ENCODE results near the gene PLEKHO1. TPM values are rescaled to one million over a fixed set of nuclear protein-coding genes. Genes with fewer than 3 reads are reported as not detected.

The PLEKHO1 gene, protein sequence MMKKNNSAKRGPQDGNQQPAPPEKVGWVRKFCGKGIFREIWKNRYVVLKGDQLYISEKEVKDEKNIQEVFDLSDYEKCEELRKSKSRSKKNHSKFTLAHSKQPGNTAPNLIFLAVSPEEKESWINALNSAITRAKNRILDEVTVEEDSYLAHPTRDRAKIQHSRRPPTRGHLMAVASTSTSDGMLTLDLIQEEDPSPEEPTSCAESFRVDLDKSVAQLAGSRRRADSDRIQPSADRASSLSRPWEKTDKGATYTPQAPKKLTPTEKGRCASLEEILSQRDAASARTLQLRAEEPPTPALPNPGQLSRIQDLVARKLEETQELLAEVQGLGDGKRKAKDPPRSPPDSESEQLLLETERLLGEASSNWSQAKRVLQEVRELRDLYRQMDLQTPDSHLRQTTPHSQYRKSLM
- polyA plus RNA-seq: 10 to 100 TPM; 25.1 to 36.7 TPM

- H3K4me1 ChIP-seq (ENCODE audit: control insufficient read depth in 2 of 2, insufficient read depth in 2 of 2, low read length in 1 of 2): peaks cover 0 to 2% of the 10 kb centered on the region in 2 donors
- peaks cover 0 to 4% of the 10 kb centered on the region in 2 donors for H3K36me3 ChIP-seq (ENCODE audit: control insufficient read depth in 2 of 2, insufficient read depth in 2 of 2, low read length in 1 of 2)
- 1% methylated on average over 68 to 89 of the region's 89 CpGs for WGBS, 2 donors
- H3K27ac ChIP-seq (ENCODE audit: low read depth in 2 of 2, low read length in 1 of 2): peak within 1 kb of the TSS; percentile 91 to 94
- H3K9me3 ChIP-seq (ENCODE audit: control insufficient read depth in 2 of 2, insufficient read depth in 1 of 2, low read depth in 1 of 2, low read length in 1 of 2): no peaks in the 10 kb centered on the region
- peak within 1 kb of the TSS; percentile 63 for H3K4me3 ChIP-seq (ENCODE audit: low read depth in 1 of 2, low read length in 2 of 2)
- no peaks in the 10 kb centered on the region for H3K27me3 ChIP-seq (ENCODE audit: control insufficient read depth in 1 of 2, insufficient read depth in 2 of 2, low read length in 2 of 2)
Measured at GRCh38 chr1:150149271-150150132, at the start of gene PLEKHO1. TSS of gene PLEKHO1 (plus strand) at chr1:150149916. CDS start at chr1:150150258, 342 bp downstream.

DNA sequence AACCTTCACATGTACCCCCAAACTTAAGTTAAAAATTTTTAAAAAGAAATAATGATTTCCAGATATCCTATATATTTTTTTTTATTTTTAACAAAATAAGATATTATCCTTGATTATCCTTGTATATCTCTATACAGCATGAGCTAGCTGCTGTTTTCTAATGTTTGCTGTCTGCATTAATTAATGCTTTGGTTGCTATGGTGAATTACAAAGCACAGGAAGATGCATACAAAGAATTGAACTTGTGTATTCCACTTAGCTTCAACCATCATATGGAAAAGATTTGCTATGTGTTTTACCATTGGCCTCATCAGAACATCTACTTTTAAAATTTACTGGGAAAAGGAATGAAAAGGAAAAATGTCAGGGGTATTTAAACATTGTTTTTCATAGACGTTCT, 46.7 kb upstream of the PLEKHO1 start:
- H3K4me1 ChIP-seq (ENCODE audit: control insufficient read depth in 2 of 2, insufficient read depth in 2 of 2, low read length in 1 of 2): no peaks in the 10 kb centered on the region
- WGBS, 2 donors: 23 to 44% methylated on average over 1 of the region's 1 CpG
- no peaks in the 10 kb centered on the region for H3K36me3 ChIP-seq (ENCODE audit: control insufficient read depth in 2 of 2, insufficient read depth in 2 of 2, low read length in 1 of 2)
- no peak overlapping the region for H3K4me3 ChIP-seq (ENCODE audit: low read depth in 1 of 2, low read length in 2 of 2)
- H3K27ac ChIP-seq (ENCODE audit: low read depth in 2 of 2, low read length in 1 of 2): no peak overlapping the region
- H3K27me3 ChIP-seq (ENCODE audit: control insufficient read depth in 1 of 2, insufficient read depth in 2 of 2, low read length in 2 of 2): no peaks in the 10 kb centered on the region
- no peaks in the 10 kb centered on the region for H3K9me3 ChIP-seq (ENCODE audit: control insufficient read depth in 2 of 2, insufficient read depth in 1 of 2, low read depth in 1 of 2, low read length in 1 of 2)

GRCh38 chr1:150106341-150106740, 43.4 kb upstream of the PLEKHO1 start:
- 80 to 85% methylated on average over 7 of the region's 7 CpGs for WGBS, 2 donors
- H3K9me3 ChIP-seq (ENCODE audit: control insufficient read depth in 2 of 2, insufficient read depth in 1 of 2, low read depth in 1 of 2, low read length in 1 of 2): no peaks in the 10 kb centered on the region
- no peaks in the 10 kb centered on the region for H3K4me1 ChIP-seq (ENCODE audit: control insufficient read depth in 2 of 2, insufficient read depth in 2 of 2, low read length in 1 of 2)
- H3K27me3 ChIP-seq (ENCODE audit: control insufficient read depth in 1 of 2, insufficient read depth in 2 of 2, low read length in 2 of 2): no peaks in the 10 kb centered on the region
- H3K27ac ChIP-seq (ENCODE audit: low read depth in 2 of 2, low read length in 1 of 2): no peak overlapping the region
- no peak overlapping the region for H3K4me3 ChIP-seq (ENCODE audit: low read depth in 1 of 2, low read length in 2 of 2)
- no peaks in the 10 kb centered on the region for H3K36me3 ChIP-seq (ENCODE audit: control insufficient read depth in 2 of 2, insufficient read depth in 2 of 2, low read length in 1 of 2)

GRCh38 chr1:150109586-150109985, 40.1 kb upstream of the PLEKHO1 start:
- 71 to 76% methylated on average over 3 of the region's 3 CpGs for WGBS, 2 donors
- Histone ChIP-seq H3K4me1 (ENCODE audit: control insufficient read depth in 2 of 2, insufficient read depth in 2 of 2, low read length in 1 of 2) (no peaks in the 10 kb centered on the region), H3K27ac (ENCODE audit: low read depth in 2 of 2, low read length in 1 of 2) (no peak overlapping the region)

DNA sequence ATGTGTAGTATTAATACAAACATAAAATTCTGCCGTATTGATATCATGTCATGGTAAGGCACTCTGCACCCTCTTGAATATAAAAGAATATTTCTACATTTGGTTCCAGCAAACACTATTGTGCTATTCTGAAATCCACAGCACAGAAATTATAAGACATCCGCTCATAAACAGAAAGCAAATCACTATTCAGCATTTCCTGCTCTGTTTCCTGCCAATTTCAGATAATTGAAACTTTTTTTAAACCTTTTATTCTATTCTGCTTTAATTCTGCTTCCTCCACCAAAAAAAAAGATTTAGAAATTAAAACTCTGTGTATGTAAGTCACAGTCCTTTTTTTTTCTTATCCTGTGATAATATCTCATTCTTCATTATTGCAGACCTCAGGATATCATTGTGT, 39.6 kb upstream of the PLEKHO1 start:
- no peak overlapping the region for H3K4me3 ChIP-seq (ENCODE audit: low read depth in 1 of 2, low read length in 2 of 2)
- no peaks in the 10 kb centered on the region for H3K9me3 ChIP-seq (ENCODE audit: control insufficient read depth in 2 of 2, insufficient read depth in 1 of 2, low read depth in 1 of 2, low read length in 1 of 2)
- peak overlapping the region in 1 of 2 donors; percentile 55 for H3K27ac ChIP-seq (ENCODE audit: low read depth in 2 of 2, low read length in 1 of 2)
- 57 to 70% methylated on average over 2 of the region's 2 CpGs for WGBS, 2 donors
- no peaks in the 10 kb centered on the region for H3K36me3 ChIP-seq (ENCODE audit: control insufficient read depth in 2 of 2, insufficient read depth in 2 of 2, low read length in 1 of 2)
- no peaks in the 10 kb centered on the region for H3K4me1 ChIP-seq (ENCODE audit: control insufficient read depth in 2 of 2, insufficient read depth in 2 of 2, low read length in 1 of 2)
- H3K27me3 ChIP-seq (ENCODE audit: control insufficient read depth in 1 of 2, insufficient read depth in 2 of 2, low read length in 2 of 2): no peaks in the 10 kb centered on the region

More at GRCh38 chr1:150109586-150109985, 40.1 kb upstream of the PLEKHO1 start:
- no peaks in the 10 kb centered on the region for H3K9me3 ChIP-seq (ENCODE audit: control insufficient read depth in 2 of 2, insufficient read depth in 1 of 2, low read depth in 1 of 2, low read length in 1 of 2)
- H3K27me3 ChIP-seq (ENCODE audit: control insufficient read depth in 1 of 2, insufficient read depth in 2 of 2, low read length in 2 of 2): no peaks in the 10 kb centered on the region
- H3K4me3 ChIP-seq (ENCODE audit: low read depth in 1 of 2, low read length in 2 of 2): no peak overlapping the region
- no peaks in the 10 kb centered on the region for H3K36me3 ChIP-seq (ENCODE audit: control insufficient read depth in 2 of 2, insufficient read depth in 2 of 2, low read length in 1 of 2)

DNA sequence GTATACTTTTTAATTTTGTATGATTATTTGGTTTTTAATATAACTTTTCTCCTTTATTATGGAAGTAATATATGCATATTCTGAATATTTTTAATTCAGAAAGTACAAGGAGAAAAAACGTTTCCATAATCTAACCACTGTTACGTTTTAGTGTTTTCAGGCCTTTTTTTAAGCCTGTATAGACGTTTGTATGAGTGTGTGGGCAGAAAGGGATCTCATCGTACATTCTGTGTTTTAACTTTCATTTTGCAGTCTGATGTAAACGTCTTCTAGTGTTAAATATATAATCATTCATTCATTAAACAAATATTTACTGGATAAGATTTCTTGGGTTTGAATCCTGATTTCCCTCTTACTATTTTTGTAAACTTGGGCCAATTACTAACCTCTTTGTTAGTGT, 38.0 kb upstream of the PLEKHO1 start:
- whole genome bisulfite sequencing, 2 donors: 54 to 59% methylated on average over 5 of the region's 5 CpGs
- Histone ChIP-seq H3K4me1 (ENCODE audit: control insufficient read depth in 2 of 2, insufficient read depth in 2 of 2, low read length in 1 of 2) (no peaks in the 10 kb centered on the region), H3K4me3 (ENCODE audit: low read depth in 1 of 2, low read length in 2 of 2) (no peak overlapping the region), H3K27ac (ENCODE audit: low read depth in 2 of 2, low read length in 1 of 2) (no peak overlapping the region), H3K27me3 (ENCODE audit: control insufficient read depth in 1 of 2, insufficient read depth in 2 of 2, low read length in 2 of 2) (no peaks in the 10 kb centered on the region), H3K9me3 (ENCODE audit: control insufficient read depth in 2 of 2, insufficient read depth in 1 of 2, low read depth in 1 of 2, low read length in 1 of 2) (no peaks in the 10 kb centered on the region), H3K36me3 (ENCODE audit: control insufficient read depth in 2 of 2, insufficient read depth in 2 of 2, low read length in 1 of 2) (no peaks in the 10 kb centered on the region)

GRCh38 chr1:150115121-150115520, 34.6 kb upstream of the PLEKHO1 start:
- Histone ChIP-seq H3K4me1 (ENCODE audit: control insufficient read depth in 2 of 2, insufficient read depth in 2 of 2, low read length in 1 of 2) (no peaks in the 10 kb centered on the region), H3K27ac (ENCODE audit: low read depth in 2 of 2, low read length in 1 of 2) (no peak overlapping the region), H3K9me3 (ENCODE audit: control insufficient read depth in 2 of 2, insufficient read depth in 1 of 2, low read depth in 1 of 2, low read length in 1 of 2) (no peaks in the 10 kb centered on the region), H3K36me3 (ENCODE audit: control insufficient read depth in 2 of 2, insufficient read depth in 2 of 2, low read length in 1 of 2) (no peaks in the 10 kb centered on the region), H3K4me3 (ENCODE audit: low read depth in 1 of 2, low read length in 2 of 2) (no peak overlapping the region), H3K27me3 (ENCODE audit: control insufficient read depth in 1 of 2, insufficient read depth in 2 of 2, low read length in 2 of 2) (no peaks in the 10 kb centered on the region)
- WGBS, 2 donors: 96 to 98% methylated on average over 1 of the region's 1 CpG

- no peaks in the 10 kb centered on the region for H3K9me3 ChIP-seq (ENCODE audit: control insufficient read depth in 2 of 2, insufficient read depth in 1 of 2, low read depth in 1 of 2, low read length in 1 of 2)
- no peaks in the 10 kb centered on the region for H3K4me1 ChIP-seq (ENCODE audit: control insufficient read depth in 2 of 2, insufficient read depth in 2 of 2, low read length in 1 of 2)
- H3K27ac ChIP-seq (ENCODE audit: low read depth in 2 of 2, low read length in 1 of 2): no peak overlapping the region
- H3K27me3 ChIP-seq (ENCODE audit: control insufficient read depth in 1 of 2, insufficient read depth in 2 of 2, low read length in 2 of 2): no peaks in the 10 kb centered on the region
- WGBS, 2 donors: 82% methylated on average over 2 of the region's 2 CpGs
- H3K36me3 ChIP-seq (ENCODE audit: control insufficient read depth in 2 of 2, insufficient read depth in 2 of 2, low read length in 1 of 2): no peaks in the 10 kb centered on the region
- no peak overlapping the region for H3K4me3 ChIP-seq (ENCODE audit: low read depth in 1 of 2, low read length in 2 of 2)
Measured at GRCh38 chr1:150118716-150119115, 31.0 kb upstream of the PLEKHO1 start.

DNA sequence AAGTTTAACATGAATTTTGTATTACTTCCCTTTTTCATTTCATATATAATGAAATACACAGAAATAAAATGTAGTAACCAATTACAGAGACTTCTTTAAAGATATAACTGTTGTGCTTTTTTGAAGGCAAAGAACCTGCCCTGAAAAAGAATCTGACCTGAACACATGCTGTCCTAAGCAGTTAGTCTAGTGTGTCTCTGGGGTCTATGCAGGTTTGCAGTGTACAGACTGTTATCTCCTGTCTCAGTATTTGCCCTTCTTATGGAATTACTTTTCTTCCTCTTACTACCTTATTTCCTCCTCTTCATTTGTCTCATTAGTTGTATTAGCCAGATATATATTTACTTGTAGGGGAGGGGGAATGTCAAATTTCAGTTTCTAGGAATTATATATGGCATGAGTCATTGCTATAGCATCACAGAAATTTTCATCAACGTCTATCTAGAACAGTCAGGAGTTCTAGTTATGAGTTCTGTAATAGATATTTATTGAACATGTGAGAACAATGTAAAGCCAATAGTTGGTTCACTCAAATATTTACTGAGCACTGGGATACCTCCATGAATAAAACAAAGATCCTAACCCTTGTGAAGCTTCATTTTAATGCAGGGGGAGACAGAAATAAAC, 28.4 kb upstream of the PLEKHO1 start:
- no peak overlapping the region for H3K27ac ChIP-seq (ENCODE audit: low read depth in 2 of 2, low read length in 1 of 2)
- H3K4me3 ChIP-seq (ENCODE audit: low read depth in 1 of 2, low read length in 2 of 2): no peak overlapping the region
- no peaks in the 10 kb centered on the region for H3K36me3 ChIP-seq (ENCODE audit: control insufficient read depth in 2 of 2, insufficient read depth in 2 of 2, low read length in 1 of 2)
- WGBS, 2 donors: 37 to 43% methylated on average over 1 of the region's 1 CpG
- no peaks in the 10 kb centered on the region for H3K9me3 ChIP-seq (ENCODE audit: control insufficient read depth in 2 of 2, insufficient read depth in 1 of 2, low read depth in 1 of 2, low read length in 1 of 2)
- no peaks in the 10 kb centered on the region for H3K27me3 ChIP-seq (ENCODE audit: control insufficient read depth in 1 of 2, insufficient read depth in 2 of 2, low read length in 2 of 2)
- H3K4me1 ChIP-seq (ENCODE audit: control insufficient read depth in 2 of 2, insufficient read depth in 2 of 2, low read length in 1 of 2): no peaks in the 10 kb centered on the region
